Transverse colon (tissue), 4 donors: ENCODE measurements around the gene SCAF1. TPM values are rescaled to one million over a fixed set of nuclear protein-coding genes. Genes with fewer than 3 reads are reported as not detected.

Experiments used
- DNase-seq: peaks from one replicate; pipeline ENCODE4 v3.0.0-alpha.2; 2019
- H3K27ac ChIP-seq, 4 donors: fragments of 200-600 bp; sonication (generic); 2 replicates each; pipeline ENCODE4 v1.5.1; 2016 to 2018; ENCODE audit warnings: inconsistent platforms in 4 of 4
- H3K27me3 ChIP-seq: fragments of 200-600 bp; sonication (generic); 2 replicates; pipeline ENCODE4 v1.5.1; 2017; ENCODE audit warnings: inconsistent platforms
- H3K36me3 ChIP-seq, 4 donors: fragments of 200-600 bp; sonication (generic); 2 replicates each; pipeline ENCODE4 v1.5.1; 2017 to 2019; ENCODE audit warnings: inconsistent platforms in 4 of 4
- H3K4me1 ChIP-seq, 4 donors: fragments of 200-600 bp; sonication (generic); 2 replicates each; pipeline ENCODE4 v1.5.1; 2017 to 2020; ENCODE audit warnings: inconsistent platforms in 4 of 4
- H3K4me3 ChIP-seq, 4 donors: fragments of 200-600 bp; sonication (generic); 1 replicate in 1 of 4; 2 replicates in 3 of 4; pipeline versions ENCODE4 v1.5.1 to v1.6.1; 2017 to 2019; ENCODE audit warnings: inconsistent platforms in 4 of 4
- H3K9me3 ChIP-seq, 2 donors: fragments of 200-600 bp; sonication (generic); 2 replicates each; pipeline ENCODE4 v1.5.1; 2017 to 2019; ENCODE audit warnings: inconsistent platforms in 2 of 2
- EP300 ChIP-seq: sonication (generic); formaldehyde crosslinking; IDR thresholded peaks from one replicate; pipeline ENCODE4 v1.6.1; 2017; ENCODE audit warnings: antibody characterized with exemption, low read depth
- POLR2A ChIP-seq: fragments of 450-650 bp; IDR thresholded peaks from one replicate; pipeline ENCODE4 v1.6.1; 2016; ENCODE audit warnings: antibody characterized with exemption, mild to moderate bottlenecking, moderate library complexity
- POLR2AphosphoS5 ChIP-seq, 3 donors: sonication (generic); formaldehyde crosslinking; IDR thresholded peaks; one replicate each; pipeline ENCODE4 v1.6.1; 2016; ENCODE audit warnings: antibody characterized with exemption in 3 of 3
- WGBS, 2 donors: methylation state at CpG; one replicate each; pipeline ENCODE4 v1.1.5; 2018; ENCODE audit warnings: low coverage in 1 of 2; 5-methylcytosine and 5-hydroxymethylcytosine counted together
- in situ Hi-C, 4 donors: fragments of 200-750 bp; cut with MboI; loops; one replicate each; pipeline versions ENCODE4 v1.15.0 to v1.15.1; 2017; ENCODE audit warnings: low sequenced_read_pairs in 3 of 4, low pct_ligation_motif_present in 1 of 4, low pct_unique_long_range_greater_than_20kb in 1 of 4
- intact Hi-C: fragments of 100-400 bp; cut with DNase I; formaldehyde crosslinking; loops from one replicate; pipeline ENCODE4 v1.15.1; 2023; ENCODE audit warnings: low total_unique reads
- small RNA-seq, 4 donors: library from RNA; depleted of rRNA; stranded (forward); fragments of <200 nt; gene quantifications; one replicate each; pipeline ENCODE3, GENCODE V24; 2016
- total RNA-seq, 4 donors: library from RNA; depleted of rRNA; stranded (reverse); fragments of >200 nt; gene quantifications; one replicate each; pipeline ENCODE4 v1.1.0, GENCODE V29; 2016
- TF ChIP-seq, protein P1 (sequence below), 5 experiments: fragments of 200-600 bp in 3 of 5; fragments of 450-650 bp in 2 of 5; sonication (generic) in 3 of 5; IDR thresholded peaks; 1 replicate in 2 of 5; 2 replicates in 3 of 5; pipeline ENCODE4 v1.5.1; 2016 to 2017; ENCODE audit warnings: antibody characterized with exemption in 5 of 5, inconsistent platforms in 3 of 5, mild to moderate bottlenecking in 2 of 5, moderate library complexity in 1 of 5

SCAF1 gene
- total RNA-seq, 4 donors from 2014 or later = 20.2 to 118 (median 32.7) TPM

DNA sequence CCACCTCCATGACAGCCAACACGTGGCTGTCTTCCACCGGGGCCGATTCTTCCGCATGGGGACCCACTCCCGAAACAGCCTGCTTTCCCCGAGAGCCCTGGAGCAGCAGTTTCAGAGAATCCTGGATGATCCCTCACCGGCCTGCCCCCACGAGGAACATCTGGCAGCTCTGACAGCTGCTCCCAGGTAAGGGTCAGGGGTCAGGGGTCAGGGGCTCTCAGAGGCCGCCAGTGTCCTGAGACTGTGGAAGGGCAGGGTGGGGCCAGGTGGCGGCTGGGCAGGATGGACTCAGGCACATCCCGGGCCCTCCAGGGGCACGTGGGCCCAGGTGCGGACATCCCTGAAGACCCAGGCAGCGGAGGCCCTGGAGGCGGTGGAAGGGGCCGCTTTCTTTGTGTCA lies 63.9 kb downstream of the SCAF1 start:
- TF ChIP-seq, protein P1, sequence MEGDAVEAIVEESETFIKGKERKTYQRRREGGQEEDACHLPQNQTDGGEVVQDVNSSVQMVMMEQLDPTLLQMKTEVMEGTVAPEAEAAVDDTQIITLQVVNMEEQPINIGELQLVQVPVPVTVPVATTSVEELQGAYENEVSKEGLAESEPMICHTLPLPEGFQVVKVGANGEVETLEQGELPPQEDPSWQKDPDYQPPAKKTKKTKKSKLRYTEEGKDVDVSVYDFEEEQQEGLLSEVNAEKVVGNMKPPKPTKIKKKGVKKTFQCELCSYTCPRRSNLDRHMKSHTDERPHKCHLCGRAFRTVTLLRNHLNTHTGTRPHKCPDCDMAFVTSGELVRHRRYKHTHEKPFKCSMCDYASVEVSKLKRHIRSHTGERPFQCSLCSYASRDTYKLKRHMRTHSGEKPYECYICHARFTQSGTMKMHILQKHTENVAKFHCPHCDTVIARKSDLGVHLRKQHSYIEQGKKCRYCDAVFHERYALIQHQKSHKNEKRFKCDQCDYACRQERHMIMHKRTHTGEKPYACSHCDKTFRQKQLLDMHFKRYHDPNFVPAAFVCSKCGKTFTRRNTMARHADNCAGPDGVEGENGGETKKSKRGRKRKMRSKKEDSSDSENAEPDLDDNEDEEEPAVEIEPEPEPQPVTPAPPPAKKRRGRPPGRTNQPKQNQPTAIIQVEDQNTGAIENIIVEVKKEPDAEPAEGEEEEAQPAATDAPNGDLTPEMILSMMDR (IDR thresholded peaks at IDR 0.05) = no peak
- TF ChIP-seq POLR2A = no peak
- TF ChIP-seq POLR2AphosphoS5 (IDR thresholded peaks at IDR 0.05) = no peak
- no peak for TF ChIP-seq EP300
- intact Hi-C loops = no loop called here
- H3K9me3 ChIP-seq = no peaks in the 10 kb centered on the region
- 82% methylated on average over 16 of the region's 16 CpGs; no CpG with 5 or more reads in 1 of the 2 donors for WGBS, 2 donors
- H3K4me1 ChIP-seq = no peaks in the 10 kb centered on the region
- no peak for DNase-seq
- in situ Hi-C loops = no loop called here
- no peaks in the 10 kb centered on the region for H3K36me3 ChIP-seq
- no peak overlapping the region for H3K4me3 ChIP-seq
- peaks cover 5% of the 10 kb centered on the region for H3K27me3 ChIP-seq
- no peak overlapping the region for H3K27ac ChIP-seq

Small RNA genes lying within 50 kb of the gene (small RNA-seq; reads per million reads assigned to genes)
- gene MIR5088 = 0 reads per million in 4 donors

Other genes starting within 250 kb of the SCAF1 start
- gene PTH2, start 218.8 kb upstream of the SCAF1 start, total RNA-seq = not detected
- not detected for gene GFY, start 216.8 kb upstream of the SCAF1 start, total RNA-seq
- 1 to 10 TPM in 1 of 4 donors, under 1 TPM in 1, not detected in 2; 0.55 to 1.1 TPM for gene SLC17A7, start 200.7 kb upstream of the SCAF1 start, total RNA-seq
- 100 to 1,000 TPM in 1 of 4 donors, 10 to 100 TPM in 3; 52.7 to 105 (median 90.4) TPM for gene PIH1D1, start 190.4 kb upstream of the SCAF1 start, total RNA-seq
- gene ALDH16A1, start 189.0 kb upstream of the SCAF1 start, total RNA-seq = 100 to 1,000 TPM in 1 of 4 donors, 10 to 100 TPM in 3; 24.3 to 465 (median 43.1) TPM
- 1 to 10 TPM in 2 of 4 donors, under 1 TPM in 1, not detected in 1; 1.00 to 4.0 (median 3.2) TPM for gene FLT3LG, start 168.0 kb upstream of the SCAF1 start, total RNA-seq
- gene RPL13A, start 154.6 kb upstream of the SCAF1 start, total RNA-seq = 1,000 to 10,000 TPM; 1,219 to 2,956 (median 2,884) TPM
- 1,000 to 10,000 TPM; 1,601 to 4,774 (median 2,823) TPM for gene RPS11, start 145.8 kb upstream of the SCAF1 start, total RNA-seq
- gene FCGRT, start 129.5 kb upstream of the SCAF1 start, total RNA-seq = 100 to 1,000 TPM; 425 to 562 (median 519) TPM
- 100 to 1,000 TPM in 1 of 4 donors, 10 to 100 TPM in 3; 26.2 to 119 (median 57.4) TPM for gene RCN3, start 114.2 kb upstream of the SCAF1 start, total RNA-seq
- gene NOSIP, start 61.7 kb upstream of the SCAF1 start, total RNA-seq = 100 to 1,000 TPM in 1 of 4 donors, 10 to 100 TPM in 3; 56.5 to 105 (median 74.4) TPM
- 10 to 100 TPM in 2 of 4 donors, 1 to 10 TPM in 1, under 1 TPM in 1; 0.40 to 22.7 (median 12.2) TPM for gene PRRG2, start 60.9 kb upstream of the SCAF1 start, total RNA-seq
- 10 to 100 TPM; 12.2 to 54.7 (median 30.0) TPM for gene PRR12, start 51.0 kb upstream of the SCAF1 start, total RNA-seq
- gene RRAS, start 2.1 kb upstream of the SCAF1 start, total RNA-seq = 10 to 100 TPM; 31.8 to 97.6 (median 58.2) TPM
- gene IRF3, start 23.6 kb downstream of the SCAF1 start, total RNA-seq = 100 to 1,000 TPM in 2 of 4 donors, 10 to 100 TPM in 2; 73.0 to 164 (median 104) TPM
- 10 to 100 TPM in 1 of 4 donors, 1 to 10 TPM in 3; 5.4 to 10.2 (median 6.9) TPM for gene BCL2L12, start 23.7 kb downstream of the SCAF1 start, total RNA-seq
- gene PRMT1, start 35.1 kb downstream of the SCAF1 start, total RNA-seq = 100 to 1,000 TPM in 1 of 4 donors, 10 to 100 TPM in 3; 45.6 to 116 (median 70.3) TPM
- under 1 TPM in 2 of 4 donors, not detected in 2; 0.41 to 0.95 TPM for gene ADM5, start 47.4 kb downstream of the SCAF1 start, total RNA-seq
- 10 to 100 TPM in 1 of 4 donors, 1 to 10 TPM in 3; 1.5 to 10.9 (median 2.2) TPM for gene CPT1C, start 48.9 kb downstream of the SCAF1 start, total RNA-seq
- 10 to 100 TPM in 1 of 4 donors, under 1 TPM in 2, not detected in 1; 0.32 to 12.7 (median 0.82) TPM for gene TSKS, start 121.1 kb downstream of the SCAF1 start, total RNA-seq
- gene AP2A1, start 124.8 kb downstream of the SCAF1 start, total RNA-seq = 100 to 1,000 TPM in 2 of 4 donors, 10 to 100 TPM in 2; 71.1 to 125 (median 93.0) TPM
- 10 to 100 TPM; 10.2 to 20.1 (median 13.1) TPM for gene FUZ, start 171.1 kb downstream of the SCAF1 start, total RNA-seq
- 10 to 100 TPM; 26.9 to 46.6 (median 38.7) TPM for gene MED25, start 176.1 kb downstream of the SCAF1 start, total RNA-seq
- gene PTOV1, start 208.9 kb downstream of the SCAF1 start, total RNA-seq = 100 to 1,000 TPM in 1 of 4 donors, 10 to 100 TPM in 3; 62.3 to 203 (median 66.8) TPM
- gene PNKP, start 225.4 kb downstream of the SCAF1 start, total RNA-seq = 100 to 1,000 TPM in 2 of 4 donors, 10 to 100 TPM in 2; 60.8 to 128 (median 99.6) TPM
- 10 to 100 TPM; 15.3 to 29.7 (median 22.7) TPM for gene AKT1S1, start 235.1 kb downstream of the SCAF1 start, total RNA-seq
- gene TBC1D17, start 235.5 kb downstream of the SCAF1 start, total RNA-seq = 10 to 100 TPM; 26.4 to 80.8 (median 47.9) TPM